ENCODE results near the gene TECTB.

The TECTB gene

GRCh38 chr10:112275512-112276245, 7.5 kb upstream of the TECTB start:
- DNase-seq: no peak

- no peak for DNase-seq
These were observed 4.3 kb upstream of the TECTB start for GRCh38 chr10:112278871-112279270.

- no peak for DNase-seq
These were observed 3.8 kb upstream of the TECTB start for GRCh38 chr10:112279433-112279832.

- DNase-seq: no peak
These were observed 2.8 kb upstream of the TECTB start for GRCh38 chr10:112280205-112280921.

GRCh38 chr10:112282086-112282485, 1.1 kb upstream of the TECTB start:
- no peak for DNase-seq

- DNase-seq: no peak
These were observed 3.9 kb downstream of the TECTB start for GRCh38 chr10:112286837-112287818.

- no peak for DNase-seq
These were observed 4.6 kb downstream of the TECTB start for GRCh38 chr10:112287844-112288243.

GRCh38 chr10:112288486-112288885, 5.3 kb downstream of the TECTB start:
- DNase-seq: no peak

- DNase-seq: no peak
These were observed 6.3 kb downstream of the TECTB start for GRCh38 chr10:112289373-112290053.

- no peak for DNase-seq
These were observed 6.8 kb downstream of the TECTB start for GRCh38 chr10:112290054-112290373.

- no peak for DNase-seq
These were observed 11.0 kb downstream of the TECTB start for GRCh38 chr10:112294169-112294568.

GRCh38 chr10:112295853-112296830, 12.9 kb downstream of the TECTB start:
- DNase-seq: no peak

GRCh38 chr10:112296908-112297331, 13.7 kb downstream of the TECTB start:
- no peak for DNase-seq

- DNase-seq: no peak
These were observed 15.4 kb downstream of the TECTB start for GRCh38 chr10:112298581-112298980.

GRCh38 chr10:112299456-112299855, 16.3 kb downstream of the TECTB start:
- no peak for DNase-seq

- no peak for DNase-seq
These were observed 19.1 kb downstream of the TECTB start for GRCh38 chr10:112302335-112302734.

GRCh38 chr10:112303528-112303927, 20.3 kb downstream of the TECTB start:
- no peak for DNase-seq

- DNase-seq: no peak
These were observed 21.2 kb downstream of the TECTB start for GRCh38 chr10:112304267-112304859.

- DNase-seq: no peak
These were observed 24.3 kb downstream of the TECTB start for GRCh38 chr10:112307358-112308124.

GRCh38 chr10:112308125-112308502, 24.9 kb downstream of the TECTB start:
- DNase-seq: no peak
